Stimulated activated CD4-positive, alpha-beta T cell treated with anti-CD3 and anti-CD28 coated beads, Interleukin-1b, Interleukin-23, amount 100 ng/mL, for 48 hours (primary cell): ENCODE measurements around the gene TRABD.
A peak's percentile ranks its signal among the peaks of the same experiment; 100 is the strongest.
"Not testable (repeated sequence)": the region's sequence is repeated elsewhere in the genome, so short reads cannot be mapped to it uniquely, and the experiment has no call there.

Experiments used
- DNase-seq: peaks from one replicate; pipeline ENCODE4 v3.0.0-alpha.2; 2020

The TRABD gene

GRCh38 chr22:50189849-50190181 is 4.1 kb downstream of the TRABD start:
- DNase-seq, result no peak

GRCh38 chr22:50190182-50190940 is 4.6 kb downstream of the TRABD start:
- peak; percentile 72 for DNase-seq

GRCh38 chr22:50190941-50191741 is 5.4 kb downstream of the TRABD start:
- DNase-seq, result peak; percentile 77

- no peak for DNase-seq
These were observed 6.9 kb downstream of the TRABD start for GRCh38 chr22:50192436-50193204.

GRCh38 chr22:50193621-50194020 is 7.9 kb downstream of the TRABD start:
- no peak for DNase-seq

- no peak for DNase-seq
These were observed 8.5 kb downstream of the TRABD start for GRCh38 chr22:50194037-50194805.

- DNase-seq, result no peak
These were observed 10.5 kb downstream of the TRABD start for GRCh38 chr22:50196256-50196655.

GRCh38 chr22:50197000-50197800 is 11.5 kb downstream of the TRABD start:
- no peak for DNase-seq

GRCh38 chr22:50197856-50198623 is 12.3 kb downstream of the TRABD start:
- no peak for DNase-seq

GRCh38 chr22:50198624-50199017 is 12.9 kb downstream of the TRABD start:
- no peak for DNase-seq

GRCh38 chr22:50199251-50199721 is 13.6 kb downstream of the TRABD start:
- DNase-seq, result no peak

GRCh38 chr22:50199829-50200460 is 14.2 kb downstream of the TRABD start:
- no peak for DNase-seq

- DNase-seq, result peak; percentile 90
These were observed 14.9 kb downstream of the TRABD start, which contains the start of gene SELENOO for GRCh38 chr22:50200461-50201190. Gene SELENOO (plus strand): TSS chr22:50201011. CDS start chr22:50201037, 26 bp downstream.

- DNase-seq, result no peak
These were observed 15.7 kb downstream of the TRABD start for GRCh38 chr22:50201191-50202129.

- no peak for DNase-seq
These were observed 16.5 kb downstream of the TRABD start for GRCh38 chr22:50202130-50202666.

GRCh38 chr22:50203288-50203687 is 17.6 kb downstream of the TRABD start:
- no peak for DNase-seq

GRCh38 chr22:50204571-50204970 is 18.9 kb downstream of the TRABD start:
- DNase-seq, result no peak

- not testable (repeated sequence) for DNase-seq
These were observed 19.3 kb downstream of the TRABD start for GRCh38 chr22:50204998-50205397.
